T-helper 2 cell treated with Interferon-gamma antibody and Interleukin-4, amounts not matched to agents 100 ng/mL and 5 ng/mL, for 36 hours (primary cell): Measurements from ENCODE around the gene NEU4. TPM values are rescaled to one million over a fixed set of nuclear protein-coding genes. Genes with fewer than 3 reads are reported as not detected.

Experiments used
- intact Hi-C: fragments of 100-400 bp; cut with micrococcal nuclease; formaldehyde crosslinking; loops from one replicate; pipeline ENCODE4 v1.15.1; 2023
- total RNA-seq: library from RNA; stranded (reverse); gene quantifications from 2 replicates; pipeline ENCODE4 v1.2.3, GENCODE V29; 2022

Gene NEU4, protein sequence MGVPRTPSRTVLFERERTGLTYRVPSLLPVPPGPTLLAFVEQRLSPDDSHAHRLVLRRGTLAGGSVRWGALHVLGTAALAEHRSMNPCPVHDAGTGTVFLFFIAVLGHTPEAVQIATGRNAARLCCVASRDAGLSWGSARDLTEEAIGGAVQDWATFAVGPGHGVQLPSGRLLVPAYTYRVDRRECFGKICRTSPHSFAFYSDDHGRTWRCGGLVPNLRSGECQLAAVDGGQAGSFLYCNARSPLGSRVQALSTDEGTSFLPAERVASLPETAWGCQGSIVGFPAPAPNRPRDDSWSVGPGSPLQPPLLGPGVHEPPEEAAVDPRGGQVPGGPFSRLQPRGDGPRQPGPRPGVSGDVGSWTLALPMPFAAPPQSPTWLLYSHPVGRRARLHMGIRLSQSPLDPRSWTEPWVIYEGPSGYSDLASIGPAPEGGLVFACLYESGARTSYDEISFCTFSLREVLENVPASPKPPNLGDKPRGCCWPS
- 0.27 and 0.64 TPM in 2 replicates for total RNA-seq

GRCh38 chr2:241808721-241809382, at the start of gene NEU4:
Gene NEU4, plus strand, starts transcription at chr2:241809193. Its CDS starts 5,292 bp downstream, at chr2:241814485.
- intact Hi-C loops: no loop called here

DNA sequence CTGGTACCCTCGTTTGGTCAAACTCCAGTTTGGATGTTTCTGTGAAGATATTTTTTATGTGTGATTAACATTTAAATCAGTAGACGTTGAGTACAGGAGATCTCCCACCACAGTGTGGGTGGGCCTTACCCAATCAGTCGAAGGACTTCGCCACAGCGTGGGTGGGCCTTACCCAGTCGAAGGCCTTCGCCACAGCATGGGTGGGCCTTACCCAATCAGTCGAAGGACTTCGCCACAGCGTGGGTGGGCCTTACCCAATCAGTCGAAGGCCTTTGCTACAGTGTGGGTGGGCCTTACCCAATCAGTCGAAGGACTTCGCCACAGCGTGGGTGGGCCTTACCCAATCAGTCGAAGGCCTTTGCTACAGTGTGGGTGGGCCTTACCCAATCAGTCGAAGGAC, 49.1 kb upstream of the NEU4 start:
- intact Hi-C loops: loop anchor here (2.0 kb wide), 1 partner anchor 19 kb away; no protein-coding TSS in a partner anchor

DNA sequence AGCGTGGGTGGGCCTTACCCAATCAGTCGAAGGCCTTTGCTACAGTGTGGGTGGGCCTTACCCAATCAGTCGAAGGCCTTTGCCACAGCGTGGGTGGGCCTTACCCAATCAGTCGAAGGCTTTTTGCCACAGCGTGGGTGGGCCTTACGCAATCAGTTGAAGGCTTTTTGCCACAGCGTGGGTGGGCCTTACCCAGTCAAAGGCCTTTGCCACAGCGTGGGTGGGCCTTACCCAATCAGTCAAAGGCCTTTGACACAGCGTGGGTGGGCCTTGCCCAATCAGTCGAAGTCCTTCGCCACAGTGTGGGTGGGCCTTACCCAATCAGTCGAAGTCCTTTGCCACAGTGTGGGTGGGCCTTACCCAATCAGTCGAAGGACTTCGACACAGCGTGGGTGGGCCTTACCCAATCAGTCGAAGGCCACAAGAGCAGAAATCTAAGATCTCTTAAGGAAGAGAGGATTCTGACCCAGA, 48.7 kb upstream of the NEU4 start:
- intact Hi-C loops: no loop called here

- intact Hi-C loops: no loop called here
Measured at GRCh38 chr2:241762321-241762932, 46.6 kb upstream of the NEU4 start.

GRCh38 chr2:241762933-241763369, 46.0 kb upstream of the NEU4 start:
- intact Hi-C loops: no loop called here

DNA sequence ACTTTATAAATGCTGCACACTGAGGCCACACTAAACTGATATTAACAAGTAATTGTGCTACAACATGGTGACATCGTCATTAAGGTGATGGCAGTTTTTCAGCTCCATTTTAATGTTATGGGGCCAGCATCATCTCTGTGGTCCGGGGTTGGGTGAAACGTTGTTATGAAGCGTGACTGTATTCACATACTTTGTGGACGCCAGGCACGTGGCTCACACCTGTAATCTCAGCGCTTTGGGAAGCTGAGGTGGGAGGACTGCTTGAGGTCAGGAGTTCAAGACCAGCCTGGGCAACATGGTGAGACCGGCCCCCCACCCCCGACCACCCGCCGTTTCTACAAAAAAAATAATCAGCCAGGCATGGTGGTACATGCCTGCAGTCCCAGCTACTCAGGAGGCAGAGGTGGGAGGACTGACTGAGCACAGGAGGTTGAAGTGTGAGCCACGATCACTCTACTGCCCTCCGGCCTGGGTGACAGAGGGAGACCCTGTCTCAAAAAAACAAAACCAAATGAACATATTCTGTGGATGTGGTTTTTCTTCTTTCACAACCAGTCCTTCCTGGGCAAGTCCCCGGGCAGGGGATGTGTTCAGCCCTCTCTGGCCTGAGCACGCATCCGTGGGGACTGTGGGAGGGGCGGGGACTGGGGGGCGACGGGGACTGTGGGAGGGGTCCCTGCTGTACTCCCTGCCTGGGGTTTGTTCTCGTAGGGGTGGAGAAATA, 45.3 kb upstream of the NEU4 start:
- intact Hi-C loops: no loop called here

GRCh38 chr2:241764275-241765241, 44.4 kb upstream of the NEU4 start:
- intact Hi-C loops: no loop called here

DNA sequence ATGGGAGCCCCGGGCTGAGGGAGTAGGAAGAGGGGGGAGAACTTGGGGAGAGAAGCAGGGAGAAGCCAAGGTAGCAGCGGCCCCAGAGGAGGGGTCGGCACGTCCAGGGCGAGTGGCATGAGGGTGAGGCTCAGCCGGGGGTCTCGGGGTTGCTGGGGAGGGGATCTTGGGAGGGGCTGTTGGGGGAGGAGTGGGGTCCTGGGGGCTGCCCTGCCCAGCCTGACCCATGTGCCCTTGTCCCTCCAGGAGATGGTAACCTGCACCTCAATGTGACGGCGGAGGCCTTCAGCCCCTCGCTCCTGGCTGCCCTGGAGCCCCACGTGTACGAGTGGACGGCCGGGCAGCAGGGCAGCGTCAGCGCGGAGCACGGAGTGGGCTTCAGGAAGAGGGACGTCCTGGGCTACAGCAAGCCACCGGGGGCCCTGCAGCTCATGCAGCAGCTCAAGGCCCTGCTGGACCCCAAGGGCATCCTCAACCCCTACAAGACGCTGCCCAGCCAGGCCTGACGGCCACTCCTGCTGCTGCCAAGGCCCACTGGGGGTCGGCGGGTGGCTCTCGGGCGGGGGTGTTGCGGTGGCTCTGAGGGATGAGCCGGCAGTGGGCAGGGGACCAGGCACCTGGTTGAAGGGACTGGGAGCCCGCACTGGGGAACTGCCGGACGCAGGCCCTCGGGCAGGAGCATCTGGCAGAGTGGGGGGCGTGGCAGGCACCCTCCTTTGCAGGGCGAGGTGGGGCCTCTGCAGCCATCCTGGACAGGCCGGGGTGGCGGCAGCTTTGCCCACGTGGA, 41.3 kb upstream of the NEU4 start:
- intact Hi-C loops: no loop called here

GRCh38 chr2:241768251-241768711, 40.7 kb upstream of the NEU4 start:
- intact Hi-C loops: no loop called here

- intact Hi-C loops: no loop called here
Measured at GRCh38 chr2:241768850-241769249, 40.1 kb upstream of the NEU4 start.

- intact Hi-C loops: no loop called here
Measured at GRCh38 chr2:241769819-241770184, 39.2 kb upstream of the NEU4 start.

- intact Hi-C loops: no loop called here
Measured at GRCh38 chr2:241770185-241770935, 38.6 kb upstream of the NEU4 start.

- intact Hi-C loops: no loop called here
Measured at GRCh38 chr2:241770936-241771285, 38.1 kb upstream of the NEU4 start.

- intact Hi-C loops: no loop called here
Measured at GRCh38 chr2:241771286-241772062, 37.5 kb upstream of the NEU4 start.

DNA sequence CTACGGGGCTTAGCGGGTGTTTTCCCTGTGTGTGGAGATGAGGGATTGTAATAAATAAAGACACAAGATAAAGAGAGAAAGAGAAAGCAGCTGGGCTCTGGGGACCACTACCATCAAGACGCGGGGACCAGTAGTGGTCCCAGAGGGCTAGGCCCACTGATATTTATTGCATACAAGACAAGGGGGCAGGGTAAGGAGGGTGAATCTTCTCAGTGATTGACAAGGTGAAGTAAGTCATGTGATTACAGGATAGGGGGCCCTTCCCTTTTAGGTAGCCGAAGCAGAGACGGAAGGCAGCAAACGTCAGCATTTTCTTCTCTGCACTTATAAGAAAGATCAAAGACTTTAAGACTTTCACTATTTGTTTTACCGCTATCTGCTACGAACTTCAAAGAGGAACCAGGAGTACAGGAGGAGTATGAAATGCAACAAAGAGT, 36.9 kb upstream of the NEU4 start:
- intact Hi-C loops: no loop called here

- intact Hi-C loops: no loop called here
Measured at GRCh38 chr2:241773511-241774418, 35.2 kb upstream of the NEU4 start.
